HG02763 (cell line): Measurements from ENCODE around the gene TEP1.
"Not testable (repeated sequence)": the region's sequence is repeated elsewhere in the genome, so short reads cannot be mapped to it uniquely, and the experiment has no call there.

Experiments
- ATAC-seq: cut with Tn5 transposase; IDR thresholded peaks from one replicate; pipeline ENCODE4 v1.9.1; 2021; ENCODE audit warnings: mild to moderate bottlenecking, moderate library complexity; ENCODE audit not compliant: unreplicated experiment

Gene TEP1

GRCh38 chr14:20345366-20345765, 67.9 kb downstream of the TEP1 start:
- ATAC-seq, result no peak

- no peak for ATAC-seq
These were observed 69.5 kb downstream of the TEP1 start for GRCh38 chr14:20343862-20344220.

GRCh38 chr14:20343092-20343861, 70.0 kb downstream of the TEP1 start, which contains the start of gene PARP2:
PARP2 (plus strand) TSS chr14:20343635; CDS start chr14:20343642, 7 bp downstream.
- peak; percentile 90 for ATAC-seq

- ATAC-seq, result no peak
These were observed 71.7 kb downstream of the TEP1 start for GRCh38 chr14:20341646-20342045.

- ATAC-seq, result not testable (repeated sequence)
These were observed 72.3 kb downstream of the TEP1 start for GRCh38 chr14:20341032-20341431.

- ATAC-seq, result no peak
These were observed 79.3 kb downstream of the TEP1 start for GRCh38 chr14:20334017-20334416.

- no peak for ATAC-seq
These were observed 79.8 kb downstream of the TEP1 start for GRCh38 chr14:20333494-20333841.

- peak; percentile 98 for ATAC-seq
These were observed 80.4 kb downstream of the TEP1 start, which contains the start of gene CCNB1IP1 for GRCh38 chr14:20332788-20333493. CCNB1IP1 (minus strand) TSS chr14:20333279; CDS start chr14:20316523, 16,756 bp downstream.

- no peak for ATAC-seq
These were observed 80.9 kb downstream of the TEP1 start for GRCh38 chr14:20332431-20332787.

- no peak for ATAC-seq
These were observed 82.2 kb downstream of the TEP1 start for GRCh38 chr14:20331053-20331613.

GRCh38 chr14:20329355-20329754, 83.9 kb downstream of the TEP1 start:
- ATAC-seq, result no peak

- no peak for ATAC-seq
These were observed 84.6 kb downstream of the TEP1 start for GRCh38 chr14:20328705-20329104.

- ATAC-seq, result no peak
These were observed 86.1 kb downstream of the TEP1 start for GRCh38 chr14:20327005-20327869.

GRCh38 chr14:20317720-20318119, 95.6 kb downstream of the TEP1 start:
- no peak for ATAC-seq
